ENCODE data around the gene TMEM250.

DNA sequence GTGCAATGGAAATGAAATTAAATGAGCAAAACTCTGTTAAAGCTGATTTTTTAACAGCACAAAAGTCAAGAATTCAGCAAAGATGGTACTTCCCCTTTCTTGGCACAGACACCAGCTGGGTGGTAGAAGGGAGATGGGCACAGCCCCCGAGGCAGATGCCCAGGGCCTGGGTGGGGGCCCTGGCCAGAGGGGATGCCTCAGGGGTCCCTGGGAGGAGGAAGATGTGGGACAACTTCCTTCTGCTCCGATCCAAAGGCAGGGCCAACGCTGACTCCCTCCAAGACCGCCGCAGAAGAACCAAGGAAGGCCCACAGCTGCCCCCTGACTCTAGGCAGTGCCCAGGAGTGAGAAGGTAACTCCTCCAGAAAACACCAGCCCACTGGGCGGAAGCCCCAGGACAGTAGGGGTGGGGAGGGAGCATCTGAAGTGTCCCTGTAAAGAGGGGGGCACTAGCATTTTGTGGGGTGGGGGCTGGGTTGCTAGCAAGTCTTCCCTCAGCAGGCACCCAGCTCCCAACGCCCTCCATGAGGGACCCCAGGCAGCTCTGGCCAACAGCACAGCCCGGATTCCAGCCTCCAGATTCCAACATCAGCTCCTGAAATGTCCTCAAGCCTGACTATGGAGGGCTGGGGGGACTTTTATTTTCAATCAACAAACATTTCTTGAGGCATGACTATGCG is 28.5 kb downstream of the TMEM250 start:
- TF ChIP-seq CTCF (IDR thresholded peaks at IDR 0.05) (no peak), ZFX (IDR thresholded peaks at IDR 0.05; ENCODE audit: borderline replicate concordance) (no peak)

Measured in 22Rv1 (cell line).